Lung (tissue), 12 donors: ENCODE data around the gene CRLF1. TPM values are rescaled to one million over a fixed set of nuclear protein-coding genes. Genes with fewer than 3 reads are reported as not detected.
A peak's percentile ranks its signal among the peaks of the same experiment; 100 is the strongest.

Source experiments
- ATAC-seq: fragments of 200-7000 bp; cut with Tn5 transposase; one replicate; pipeline ENCODE4 v1.9.1; 2020; ENCODE audit warnings: moderate number of reproducible peaks; ENCODE audit not compliant: insufficient read depth, low FRiP score
- DNase-seq, 3 donors: peaks; one replicate each; pipeline ENCODE4 v3.0.0-alpha.2; 2013 to 2017
- H3K27ac ChIP-seq, 2 donors: one replicate each; pipeline ENCODE4 v1.5.1; 2013; ENCODE audit warnings: mild to moderate bottlenecking in 2 of 2, moderate library complexity in 2 of 2, control low read depth in 1 of 2, inconsistent platforms in 1 of 2, low read depth in 1 of 2, low read length in 1 of 2
- H3K27me3 ChIP-seq, 3 donors: one replicate each; pipeline ENCODE4 v1.5.1; 2013; ENCODE audit warnings: low read length in 2 of 3; ENCODE audit not compliant: control insufficient read depth in 3 of 3, insufficient read depth in 3 of 3
- H3K36me3 ChIP-seq, 4 donors: one replicate each; pipeline ENCODE4 v1.5.1; 2013; ENCODE audit warnings: low read length in 4 of 4, mild to moderate bottlenecking in 1 of 4, moderate library complexity in 1 of 4; ENCODE audit not compliant: control insufficient read depth in 4 of 4, insufficient read depth in 4 of 4
- H3K4me1 ChIP-seq, 5 donors: one replicate each; pipeline ENCODE4 v1.5.1; 2013; ENCODE audit warnings: low read length in 5 of 5, mild to moderate bottlenecking in 2 of 5, moderate library complexity in 1 of 5; ENCODE audit not compliant: control insufficient read depth in 5 of 5, insufficient read depth in 5 of 5
- H3K4me3 ChIP-seq: one replicate; pipeline ENCODE4 v1.5.1; 2013; ENCODE audit warnings: mild to moderate bottlenecking, control low read depth, moderate library complexity
- H3K9ac ChIP-seq, 2 donors: one replicate each; pipeline ENCODE4 v1.5.1; 2013; ENCODE audit warnings: low read length in 2 of 2, control low read depth in 1 of 2; ENCODE audit not compliant: insufficient read depth in 1 of 2
- H3K9me3 ChIP-seq, 4 donors: one replicate each; pipeline ENCODE4 v1.5.1; 2013; ENCODE audit warnings: low read length in 3 of 4, mild to moderate bottlenecking in 1 of 4, moderate library complexity in 1 of 4; ENCODE audit not compliant: control insufficient read depth in 4 of 4, insufficient read depth in 3 of 4
- CTCF ChIP-seq: IDR thresholded peaks from 2 replicates; pipeline ENCODE4 v1.5.1; 2012; ENCODE audit warnings: mild to moderate bottlenecking; ENCODE audit errors: control extremely low read depth, extremely low read depth
- WGBS, 2 donors: extraction: QIAGEN DNeasy Blood & Tissue Kit; methylation state at CpG; one replicate each; pipeline ENCODE4 v1.1.7; 2013; 5-methylcytosine and 5-hydroxymethylcytosine counted together
- polyA plus RNA-seq, 2 donors: library from polyadenylated mRNA; stranded (reverse); fragments of 200-250 nt; gene quantifications; one replicate each; pipeline ENCODE4 v1.2.1, GENCODE V29; 2013
- total RNA-seq, 2 donors: library from RNA; depleted of rRNA in 1 of 2; stranded (reverse); fragments of >200 nt in 1 of 2; gene quantifications; one replicate each; pipeline ENCODE4 v1.2.1, GENCODE V29; 2014 to 2021
- donor health status: control.
- donor health status: control.
- donor health status: Bipolar disorder and iron deficiency.
- donor health status: healthy.
- donor health status: DM: yes; HTN: yes; CAD: no.

Gene CRLF1
- total and polyA plus RNA-seq, 4 donors, result 12.8 to 48.2 (median 25.1) TPM

GRCh38 chr19:18558202-18558555 lies 48.4 kb downstream of the CRLF1 start:
- H3K9ac ChIP-seq, result peak overlapping the region; percentile 65 to 87
- ATAC-seq (no peak), DNase-seq (peak in 1 of 3 donors; percentile 28)
- WGBS, 2 donors, result 6 to 7% methylated on average over 11 of the region's 11 CpGs
- peaks cover 0 to 12% (median 3%) of the 10 kb centered on the region in 4 donors for H3K36me3 ChIP-seq
- TF ChIP-seq CTCF, result no peak
- H3K27ac ChIP-seq, result peak overlapping the region; percentile 85 to 96
- H3K9me3 ChIP-seq, result no peaks in the 10 kb centered on the region
- H3K4me1 ChIP-seq, result peaks cover 0 to 14% (median 0%) of the 10 kb centered on the region in 5 donors
- peak overlapping the region; percentile 86 for H3K4me3 ChIP-seq
- no peaks in the 10 kb centered on the region for H3K27me3 ChIP-seq

- TF ChIP-seq CTCF, result no peak
- Histone ChIP-seq H3K9ac (peak within 1 kb of the TSS; percentile 65 to 87), H3K4me3 (peak within 1 kb of the TSS; percentile 86), H3K27me3 (no peaks in the 10 kb centered on the region), H3K27ac (peak within 1 kb of the TSS; percentile 85 to 96), H3K4me1 (peaks cover 0 to 14% (median 0%) of the 10 kb centered on the region in 5 donors), H3K36me3 (peaks cover 0 to 8% (median 2%) of the 10 kb centered on the region in 4 donors), H3K9me3 (no peaks in the 10 kb centered on the region)
- DNase-seq (peak; percentile 96 to 99 (median 97)), ATAC-seq (peak; percentile 97)
- WGBS, 2 donors, result 0 to 2% methylated on average over 52 to 58 of the region's 58 CpGs
These were observed 49.0 kb downstream of the CRLF1 start, which contains the start of gene KXD1 for GRCh38 chr19:18557411-18558201. Gene KXD1, plus strand, starts transcription at chr19:18557870. Its CDS starts 4,187 bp downstream, at chr19:18562057.

- no peak overlapping the region for H3K9ac ChIP-seq
- H3K36me3 ChIP-seq, result no peaks in the 10 kb centered on the region
- no peaks in the 10 kb centered on the region for H3K27me3 ChIP-seq
- DNase-seq (no peak), ATAC-seq (no peak)
- 63 to 81% methylated on average over 6 of the region's 6 CpGs for WGBS, 2 donors
- no peaks in the 10 kb centered on the region for H3K4me1 ChIP-seq
- TF ChIP-seq CTCF, result no peak
- H3K27ac ChIP-seq, result no peak overlapping the region
- H3K4me3 ChIP-seq, result no peak overlapping the region
- H3K9me3 ChIP-seq, result no peaks in the 10 kb centered on the region
These were observed 55.0 kb downstream of the CRLF1 start for GRCh38 chr19:18551631-18552030.
